HepG2 (cell line): ENCODE results near the gene ZBED5. TPM values are rescaled to one million over a fixed set of nuclear protein-coding genes. Genes with fewer than 3 reads are reported as not detected.

ENCODE experiments used
- ARNTL ChIP-seq: sonication (generic); formaldehyde crosslinking; IDR thresholded peaks from 2 replicates; pipeline ENCODE4 v1.4.0; 2020; ENCODE audit warnings: mild to moderate bottlenecking, missing genetic modification reagents
- HOXA3 ChIP-seq: sonication (generic); formaldehyde crosslinking; IDR thresholded peaks from 2 replicates; pipeline ENCODE4 v1.5.0; 2020; ENCODE audit warnings: missing genetic modification reagents
- MYPOP ChIP-seq: sonication (generic); formaldehyde crosslinking; IDR thresholded peaks from 2 replicates; pipeline ENCODE4 v1.8.1; 2023; ENCODE audit warnings: mild to moderate bottlenecking, moderate library complexity, missing genetic modification reagents
- RERE ChIP-seq: IDR thresholded peaks from 2 replicates; pipeline ENCODE4 v1.6.1; 2016; ENCODE audit warnings: low read depth, missing genetic modification reagents, missing compliant biosample characterization
- RFX5 ChIP-seq: IDR thresholded peaks from 2 replicates; pipeline ENCODE4 v1.6.1; 2011; ENCODE audit warnings: low read depth, low read length, improper control_type of control experiment
- THAP7 ChIP-seq: sonication (generic); formaldehyde crosslinking; IDR thresholded peaks from 2 replicates; pipeline ENCODE4 v1.8.1; 2023; ENCODE audit warnings: mild to moderate bottlenecking, missing genetic modification reagents
- ZBTB4 ChIP-seq: sonication (generic); formaldehyde crosslinking; IDR thresholded peaks from 2 replicates; pipeline ENCODE4 v1.4.0; 2020; ENCODE audit warnings: missing genetic modification reagents, mild to moderate bottlenecking, borderline replicate concordance
- ZHX1 ChIP-seq: sonication (generic); formaldehyde crosslinking; IDR thresholded peaks from 2 replicates; pipeline ENCODE4 v1.8.1; 2022; ENCODE audit warnings: low read depth, mild to moderate bottlenecking, missing genetic modification reagents
- ZNF136 ChIP-seq: sonication (generic); formaldehyde crosslinking; IDR thresholded peaks from 2 replicates; pipeline ENCODE4 v1.8.1; 2022; ENCODE audit warnings: low read depth, mild to moderate bottlenecking, moderate library complexity, missing genetic modification reagents
- ZNF430 ChIP-seq: sonication (generic); formaldehyde crosslinking; IDR thresholded peaks from 2 replicates; pipeline ENCODE4 v1.9.0; 2021; ENCODE audit warnings: mild to moderate bottlenecking, missing genetic modification reagents
- ZNF513 ChIP-seq: sonication (generic); formaldehyde crosslinking; conservative IDR thresholded peaks from 2 replicates; pipeline ENCODE4 v1.5.0; 2020; ENCODE audit warnings: missing genetic modification reagents
- ZNF780A ChIP-seq: sonication (generic); formaldehyde crosslinking; IDR thresholded peaks from 2 replicates; pipeline ENCODE4 v1.8.0; 2022; ENCODE audit warnings: mild to moderate bottlenecking, missing genetic modification reagents, moderate library complexity
- polyA plus RNA-seq, 8 experiments: library from polyadenylated mRNA; depleted of rRNA in 3 of 8; stranded (reverse) in 7 of 8; unstranded in 1 of 8; fragments of >200 nt; fragmentation: Illumina TruSeq in 4 of 8; extraction: Trizol in 4 of 8; gene quantifications; 2 replicates each; pipeline versions ENCODE4 v1.2.1 to v1.2.3, GENCODE V29; 2011 to 2016; ENCODE audit warnings: low read depth in 4 of 8, missing spikeins in 1 of 8, mixed read lengths in 1 of 8; ENCODE audit not compliant: insufficient read depth in 1 of 8
- total RNA-seq, 5 experiments: library from RNA; depleted of rRNA; stranded (reverse); fragments of >200 nt; fragmentation: Illumina TruSeq; extraction: Trizol; gene quantifications; 2 replicates each; pipeline ENCODE4 v1.2.3, GENCODE V29; 2016; ENCODE audit warnings: low read depth in 1 of 5

Gene ZBED5
- total and polyA plus RNA-seq, 2 of the 13 experiments (the other 11 are each of a cell fraction or from before 2014, with no cell fraction given), result 18.2 to 38.6 TPM

- no peak; the same call in 1 of the 2 replicates for TF ChIP-seq RERE
- TF ChIP-seq THAP7 (CRISPR knock-in tag), result no peak
- no peak for TF ChIP-seq RFX5
- 0 out of 2 replicates have a peak, but pooled peaks have one; percentile 43 for TF ChIP-seq ZNF430 (CRISPR knock-in tag)
- no peak for TF ChIP-seq ZNF780A (CRISPR knock-in tag)
- no peak for TF ChIP-seq ZNF136
- no peak for TF ChIP-seq ZNF513 (CRISPR knock-in tag)
- 0 out of 2 replicates have a peak, but pooled peaks have one; percentile 48 for TF ChIP-seq MYPOP (CRISPR knock-in tag)
- TF ChIP-seq ZHX1 (CRISPR knock-in tag), result peak; percentile 79; the same call in 1 of the 2 replicates
- no peak for TF ChIP-seq ZBTB4 (CRISPR knock-in tag)
- peak; percentile 97 for TF ChIP-seq HOXA3 (CRISPR knock-in tag)
- peak; percentile 25 for TF ChIP-seq ARNTL (CRISPR knock-in tag)
Measured at GRCh38 chr11:10857709-10858438, at the start of gene ZBED5 (continued).
